ENCODE results near the gene C20orf144. TPM values are rescaled to one million over a fixed set of nuclear protein-coding genes. Genes with fewer than 3 reads are reported as not detected.

C20orf144 gene
- total RNA-seq, 1 experiment from 2014 or later = 0.12 TPM

DNA sequence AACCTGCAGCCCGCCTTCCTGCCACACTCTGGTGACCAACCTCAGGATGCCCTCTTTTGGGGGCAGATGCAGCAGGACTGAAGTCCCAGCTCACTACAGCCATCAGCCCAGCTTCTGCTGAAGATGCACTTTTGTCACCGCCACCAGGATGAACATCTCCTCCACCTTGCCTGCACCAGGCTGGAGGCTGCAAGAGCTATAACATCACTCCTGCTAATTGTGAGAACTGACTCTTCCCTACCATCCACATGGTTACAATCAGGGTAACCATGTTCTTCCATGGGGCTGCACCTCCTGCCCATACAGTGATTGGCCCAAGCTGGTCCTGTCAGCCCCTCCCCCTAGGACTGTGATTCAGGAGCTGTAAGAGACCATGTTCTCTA is 2.6 kb downstream of the C20orf144 start:
- DNase-seq (ENCODE audit: low read depth) = no peak

- no peak for DNase-seq (ENCODE audit: low read depth)
These were observed 4.4 kb downstream of the C20orf144 start, which contains the start of gene ACTL10 for GRCh38 chr20:33666293-33667244. Gene ACTL10, plus strand, starts transcription at chr20:33666943. Its CDS starts 555 bp downstream, at chr20:33667498.

- DNase-seq (ENCODE audit: low read depth) = no peak
These were observed 5.1 kb downstream of the C20orf144 start for GRCh38 chr20:33667245-33667675.

DNA sequence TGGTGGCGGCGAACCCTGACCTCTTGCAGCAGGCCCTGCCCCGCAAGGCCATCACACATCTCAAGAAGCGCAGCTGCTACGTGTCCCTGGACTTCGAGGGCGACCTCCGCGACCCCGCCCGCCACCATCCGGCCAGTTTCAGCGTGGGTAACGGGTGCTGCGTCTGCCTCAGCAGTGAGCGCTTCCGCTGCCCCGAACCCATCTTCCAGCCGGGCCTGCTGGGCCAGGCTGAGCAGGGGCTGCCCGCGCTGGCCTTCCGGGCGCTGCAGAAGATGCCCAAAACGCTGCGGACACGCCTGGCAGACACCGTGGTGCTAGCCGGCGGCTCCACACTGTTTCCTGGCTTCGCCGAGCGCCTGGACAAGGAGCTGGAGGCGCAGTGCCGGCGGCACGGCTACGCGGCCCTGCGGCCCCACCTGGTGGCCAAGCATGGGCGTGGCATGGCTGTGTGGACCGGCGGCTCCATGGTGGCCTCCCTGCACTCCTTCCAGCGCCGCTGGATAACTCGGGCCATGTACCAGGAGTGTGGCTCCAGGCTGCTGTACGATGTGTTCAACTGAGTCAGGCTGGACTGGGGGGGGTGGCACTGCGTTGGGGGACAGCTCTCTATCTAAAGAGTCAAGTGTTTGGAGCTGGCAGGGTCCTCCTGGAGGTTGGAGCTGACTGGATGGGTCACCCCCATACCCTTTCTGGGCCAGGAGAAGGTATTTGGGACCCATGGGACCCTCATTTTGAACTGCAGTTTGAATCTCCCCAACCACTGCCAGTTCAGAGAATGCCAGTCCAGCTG is 5.7 kb downstream of the C20orf144 start:
- no peak for DNase-seq (ENCODE audit: low read depth)

DNA sequence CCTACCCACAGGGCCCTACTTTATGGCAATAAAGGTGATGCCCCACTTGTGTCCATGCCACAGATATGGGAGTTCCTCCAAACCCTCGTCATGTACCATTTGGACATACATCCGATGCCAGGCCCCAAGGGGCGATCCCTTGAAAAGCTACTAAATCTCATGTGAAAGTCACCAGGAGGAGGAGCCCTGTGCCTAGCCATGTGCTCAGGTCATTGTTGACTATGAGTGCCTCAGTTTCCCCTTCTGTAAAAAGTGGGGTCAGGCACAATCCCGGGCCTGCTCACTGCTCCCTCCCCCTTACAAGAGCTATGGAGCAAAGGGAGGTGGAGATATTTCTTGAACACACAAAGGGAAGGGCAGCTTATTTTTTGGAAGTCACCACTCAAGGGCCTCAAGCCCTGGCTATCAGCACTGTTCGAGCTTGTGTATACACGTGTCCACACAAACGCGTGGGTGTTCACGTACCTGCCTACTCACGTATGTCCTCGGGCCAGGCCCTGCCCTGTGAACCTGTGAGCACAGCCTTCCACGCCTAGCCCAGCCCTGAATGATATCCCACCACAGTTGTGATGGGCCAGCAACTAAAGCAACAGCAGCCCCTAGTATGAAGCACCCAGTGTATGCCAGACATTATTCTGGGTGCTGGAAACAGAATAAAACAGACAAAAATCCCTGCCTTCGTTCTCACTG is 6.5 kb downstream of the C20orf144 start:
- DNase-seq (ENCODE audit: low read depth) = no peak

DNA sequence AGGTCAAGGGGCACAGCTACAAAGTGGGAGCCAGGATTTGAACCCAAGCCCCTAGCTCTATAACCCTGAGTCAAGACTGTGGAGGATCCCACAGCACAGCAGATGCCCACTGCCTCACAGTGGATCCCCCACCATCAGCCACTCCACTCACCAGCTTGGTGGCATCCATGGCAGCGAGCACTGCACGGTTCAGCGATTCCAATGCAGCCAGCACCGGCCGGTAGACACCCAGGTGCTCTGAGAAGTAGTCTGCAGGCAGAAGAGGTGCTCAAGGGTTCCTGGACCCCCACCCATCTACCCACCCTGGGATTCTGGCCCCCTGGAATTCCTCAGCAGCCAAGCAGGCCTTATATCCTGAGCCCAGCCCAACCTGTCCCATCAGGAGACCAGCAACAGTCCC is 7.1 kb downstream of the C20orf144 start:
- no peak for DNase-seq (ENCODE audit: low read depth)

GRCh38 chr20:33669873-33670640 is 7.9 kb downstream of the C20orf144 start:
- no peak for DNase-seq (ENCODE audit: low read depth)

- DNase-seq (ENCODE audit: low read depth) = no peak
These were observed 8.8 kb downstream of the C20orf144 start for GRCh38 chr20:33670715-33671499.

- DNase-seq (ENCODE audit: low read depth) = no peak
These were observed 9.6 kb downstream of the C20orf144 start for GRCh38 chr20:33671573-33672288.

DNA sequence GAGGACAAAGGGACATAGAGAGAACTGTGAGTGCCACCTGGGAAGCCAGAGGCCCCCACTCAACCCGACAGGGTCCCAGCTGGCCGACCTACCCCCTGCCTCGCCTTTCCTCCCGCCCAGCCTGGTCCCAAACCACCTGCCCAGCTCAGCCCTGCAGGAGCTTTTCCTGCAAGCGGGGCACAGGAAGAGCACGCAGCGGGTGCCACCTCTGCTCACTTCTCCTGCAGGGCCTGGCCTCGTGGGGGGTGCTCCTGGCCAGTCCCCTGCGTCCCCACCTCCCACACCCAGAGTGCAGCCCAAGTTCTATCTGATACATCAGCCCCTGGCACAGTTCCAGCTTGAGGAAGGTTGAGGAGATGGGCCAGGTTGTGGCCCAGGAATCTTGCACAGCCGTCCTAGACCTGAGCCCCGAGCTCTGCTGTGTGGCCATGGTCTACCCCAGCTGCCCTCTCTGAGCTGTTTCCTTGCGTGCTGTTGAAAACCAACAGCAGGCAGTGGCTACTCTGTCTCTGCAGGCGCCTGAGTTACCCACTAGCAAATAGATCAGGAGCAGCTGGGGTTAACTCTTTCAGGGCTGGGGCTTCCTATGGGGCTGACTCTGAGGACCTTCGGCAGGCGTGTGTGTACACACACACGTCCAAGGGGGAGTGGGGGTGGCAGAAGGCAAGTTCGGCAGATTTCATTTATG is 10.4 kb downstream of the C20orf144 start:
- no peak for DNase-seq (ENCODE audit: low read depth)

DNA sequence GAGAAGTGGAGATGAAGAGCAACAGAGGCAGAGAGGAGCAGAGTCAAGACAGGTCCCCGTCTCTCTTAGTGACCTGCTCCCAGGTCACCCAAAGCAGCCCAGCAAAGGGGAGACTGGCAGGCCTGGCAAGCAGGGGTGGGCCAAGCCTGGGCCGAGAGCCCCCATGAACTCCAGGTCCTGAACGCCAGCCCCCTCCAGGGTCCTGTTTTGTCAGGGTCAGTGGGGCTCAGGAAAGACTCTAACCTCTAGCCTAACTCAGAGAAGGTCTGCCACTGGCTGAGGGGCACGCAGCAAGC is 10.9 kb downstream of the C20orf144 start:
- no peak for DNase-seq (ENCODE audit: low read depth)

GRCh38 chr20:33673410-33674293 is 11.5 kb downstream of the C20orf144 start:
- peak; percentile 81 for DNase-seq (ENCODE audit: low read depth)

DNA sequence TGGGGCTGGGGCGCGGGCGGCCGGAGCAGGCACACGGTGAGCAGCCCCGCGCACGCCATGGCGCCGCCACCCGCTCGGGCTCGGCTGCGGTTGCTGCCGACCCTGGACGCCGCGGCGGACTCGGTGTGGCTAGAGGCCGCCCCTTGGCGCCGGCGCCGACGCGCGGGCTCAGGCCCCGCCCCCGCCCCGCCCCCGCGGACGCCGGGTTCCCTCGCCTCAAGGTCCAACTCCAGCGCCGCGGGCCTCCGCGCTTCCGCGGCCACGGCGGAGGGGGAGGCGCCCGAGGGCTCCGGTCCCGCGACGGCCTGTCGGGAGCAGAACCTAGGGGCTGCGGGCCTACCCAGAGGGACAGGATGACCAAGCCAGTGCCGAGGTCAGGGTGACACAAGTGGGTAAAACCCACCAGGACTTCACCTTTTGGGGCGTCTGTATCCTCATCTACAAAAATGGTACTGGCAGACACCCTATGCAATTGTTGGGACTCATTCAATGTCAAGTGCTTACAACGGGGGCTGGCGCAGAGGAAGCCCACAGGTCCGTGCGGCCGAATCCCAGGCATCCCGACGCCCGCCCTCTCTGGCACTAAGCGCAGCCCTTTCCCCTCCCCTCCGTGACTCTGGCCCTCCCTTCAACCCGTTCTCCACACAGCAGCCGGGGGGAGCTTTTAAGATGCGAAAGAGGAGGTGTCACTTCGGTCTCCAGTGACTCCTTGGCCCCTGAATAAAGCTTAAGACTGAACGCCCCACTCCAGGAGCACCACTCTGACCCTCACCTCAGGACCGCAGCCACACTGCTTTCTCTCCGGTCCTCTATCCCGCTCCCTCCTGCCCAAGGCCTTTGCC is 12.4 kb downstream of the C20orf144 start, which contains the start of gene NECAB3:
Gene NECAB3 (minus strand): TSS at position 135 of the 842 bp plus-strand sequence. CDS start 76 bp downstream, at position 59.
- peak; percentile 79 for DNase-seq (ENCODE audit: low read depth)

GRCh38 chr20:33675136-33675959 is 13.2 kb downstream of the C20orf144 start:
- DNase-seq (ENCODE audit: low read depth) = no peak

DNA sequence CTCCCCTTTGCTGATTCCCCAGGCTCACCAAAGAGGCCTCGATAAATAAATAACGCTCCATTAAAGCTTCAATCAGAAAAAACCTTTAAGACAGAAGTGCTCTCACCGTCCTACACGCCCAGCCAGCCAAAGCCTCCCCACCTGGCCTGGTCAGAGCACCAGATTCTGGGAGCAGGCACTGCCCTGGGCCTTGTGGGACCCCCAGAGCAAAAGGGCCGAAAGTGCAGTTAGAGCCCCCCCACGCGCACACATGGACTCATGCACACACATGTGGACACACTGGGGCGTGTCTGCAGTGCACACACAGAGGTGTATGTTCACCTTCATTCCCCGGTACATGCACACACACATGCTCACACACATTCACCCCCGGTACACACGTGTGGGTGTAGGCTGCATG is 14.0 kb downstream of the C20orf144 start:
- no peak for DNase-seq (ENCODE audit: low read depth)

All from M059J (cell line).